Measurements from ENCODE around the gene GPR75. TPM values are rescaled to one million over a fixed set of nuclear protein-coding genes. Genes with fewer than 3 reads are reported as not detected.
A peak's percentile ranks its signal among the peaks of the same experiment; 100 is the strongest.
"Not testable (repeated sequence)": the region's sequence is repeated elsewhere in the genome, so short reads cannot be mapped to it uniquely, and the experiment has no call there.

GPR75 gene
- total and polyA plus RNA-seq, 2 of the 8 experiments (the other 6 are each of a cell fraction or from before 2014, with no cell fraction given): 3.5 to 4.3 TPM

DNA sequence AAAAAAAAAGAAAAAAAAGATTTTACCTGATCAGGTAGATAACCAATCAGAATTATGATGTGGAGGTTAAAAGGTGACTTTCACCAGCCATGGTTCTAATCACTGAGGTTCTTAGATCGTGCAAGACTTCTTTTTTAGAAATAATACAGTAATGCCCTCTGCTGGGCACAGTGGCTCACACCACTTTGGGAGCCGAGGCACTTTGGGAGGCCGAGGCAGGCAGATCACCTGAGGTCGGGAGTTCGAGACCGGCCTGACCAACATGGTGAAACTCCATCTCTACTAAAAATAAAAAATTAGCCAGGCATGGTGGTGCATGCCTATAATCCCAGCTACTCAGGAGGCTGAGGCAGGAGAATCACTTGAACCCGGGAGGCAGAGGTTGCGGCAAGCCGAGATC is 36.1 kb downstream of the GPR75 start:
- H3K9ac ChIP-seq (replicated peaks in 1 of 4; ENCODE audit: extremely low read depth in 1 of 4, low read depth in 3 of 4, low read length in 3 of 4); H4K20me1 ChIP-seq (replicated peaks in 1 of 2; ENCODE audit: control insufficient read depth in 1 of 2, insufficient read depth in 2 of 2, low read length in 2 of 2); H2BK15ac ChIP-seq (ENCODE audit: low read length); H3K79me1 ChIP-seq (ENCODE audit: low read depth, low read length); CTCF ChIA-PET (ENCODE audit: partially characterized antibody); DNase-seq (ENCODE audit: low read depth in 1 of 2, low spot score in 2 of 2); H2AK5ac ChIP-seq (ENCODE audit: low read depth, low read length); H3K56ac ChIP-seq (replicated peaks; ENCODE audit: insufficient read length, low read depth, low read length); H3K14ac ChIP-seq (ENCODE audit: insufficient read length); H4K8ac ChIP-seq (ENCODE audit: extremely low read depth, insufficient read depth, low read length); H3K23me2 ChIP-seq (ENCODE audit: low read depth, low read length); H3K27me3 ChIP-seq (replicated peaks in 1 of 4; ENCODE audit: control insufficient read depth in 3 of 4, extremely low read depth in 1 of 4, insufficient read depth in 3 of 4, low read length in 3 of 4); H3K4ac ChIP-seq (replicated peaks; ENCODE audit: insufficient read length, low read depth, low read length); H3K9me3 ChIP-seq (ENCODE audit: insufficient read depth in 2 of 2, low read depth in 1 of 2, low read length in 1 of 2); H2BK20ac ChIP-seq (ENCODE audit: low read length); H2BK12ac ChIP-seq (ENCODE audit: low read depth, low read length); H3K27ac ChIP-seq (ENCODE audit: low read depth, low read length); H3K4me1 ChIP-seq (replicated peaks in 1 of 4; ENCODE audit: control insufficient read depth in 3 of 4, insufficient read depth in 4 of 4, low read length in 3 of 4); H2BK5ac ChIP-seq (ENCODE audit: low read depth, low read length); H2BK120ac ChIP-seq (replicated peaks; ENCODE audit: low read depth, low read length); H3K36me3 ChIP-seq (ENCODE audit: control insufficient read depth in 2 of 4, insufficient read depth in 4 of 4, low read length in 3 of 4); H3K79me2 ChIP-seq (ENCODE audit: control insufficient read depth in 1 of 2, insufficient read depth in 2 of 2, low read length in 2 of 2); H4K5ac ChIP-seq (ENCODE audit: insufficient read length, low read depth, low read length); H3K23ac ChIP-seq (ENCODE audit: insufficient read length); FAIRE-seq; POLR2A ChIA-PET (ENCODE audit: partially characterized antibody); H3K4me2 ChIP-seq (ENCODE audit: insufficient read depth in 1 of 2, low read depth in 2 of 2, low read length in 2 of 2); H3K4me3 ChIP-seq (ENCODE audit: extremely low read depth in 1 of 4, insufficient read depth in 2 of 4, low read depth in 3 of 4, low read length in 4 of 4); H3K18ac ChIP-seq (ENCODE audit: extremely low read depth, low read length); H2AFZ ChIP-seq (ENCODE audit: low read length); H4K91ac ChIP-seq (replicated peaks; ENCODE audit: insufficient read length, low read length): not testable (repeated sequence)
- TF ChIP-seq RAD21 (IDR thresholded peaks at IDR 0.05 in 1 of 2, conservative IDR thresholded peaks at IDR 0.05 in 1 of 2; ENCODE audit: low read depth in 2 of 2, low read length in 2 of 2): peak; percentile 36 to 55
- TF ChIP-seq, protein P1, sequence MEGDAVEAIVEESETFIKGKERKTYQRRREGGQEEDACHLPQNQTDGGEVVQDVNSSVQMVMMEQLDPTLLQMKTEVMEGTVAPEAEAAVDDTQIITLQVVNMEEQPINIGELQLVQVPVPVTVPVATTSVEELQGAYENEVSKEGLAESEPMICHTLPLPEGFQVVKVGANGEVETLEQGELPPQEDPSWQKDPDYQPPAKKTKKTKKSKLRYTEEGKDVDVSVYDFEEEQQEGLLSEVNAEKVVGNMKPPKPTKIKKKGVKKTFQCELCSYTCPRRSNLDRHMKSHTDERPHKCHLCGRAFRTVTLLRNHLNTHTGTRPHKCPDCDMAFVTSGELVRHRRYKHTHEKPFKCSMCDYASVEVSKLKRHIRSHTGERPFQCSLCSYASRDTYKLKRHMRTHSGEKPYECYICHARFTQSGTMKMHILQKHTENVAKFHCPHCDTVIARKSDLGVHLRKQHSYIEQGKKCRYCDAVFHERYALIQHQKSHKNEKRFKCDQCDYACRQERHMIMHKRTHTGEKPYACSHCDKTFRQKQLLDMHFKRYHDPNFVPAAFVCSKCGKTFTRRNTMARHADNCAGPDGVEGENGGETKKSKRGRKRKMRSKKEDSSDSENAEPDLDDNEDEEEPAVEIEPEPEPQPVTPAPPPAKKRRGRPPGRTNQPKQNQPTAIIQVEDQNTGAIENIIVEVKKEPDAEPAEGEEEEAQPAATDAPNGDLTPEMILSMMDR (IDR thresholded peaks at IDR 0.05; ENCODE audit: control extremely low read depth in 1 of 3, insufficient read depth in 1 of 3, low read depth in 1 of 3, low read length in 3 of 3): peak in 2 of 3 experiments; percentile 26 to 33; a peak in 2 of 4 replicates
- WGBS, 2 experiments (ENCODE audit: extremely low coverage in 1 of 2, insufficient coverage in 1 of 2, insufficient read length in 1 of 2, insufficient replicate concordance in 2 of 2, low coverage in 1 of 2, low lambda C conversion rate in 2 of 2, missing lambda C conversion rate in 1 of 2): 92% methylated on average over 9 of the region's 9 CpGs; no CpG with 5 or more reads in 1 of the 2 experiments

Measured in H1 (cell line).